Esophagus squamous epithelium (tissue), 5 donors: Measurements from ENCODE around the gene MAMSTR. TPM values are rescaled to one million over a fixed set of nuclear protein-coding genes. Genes with fewer than 3 reads are reported as not detected.
A peak's percentile ranks its signal among the peaks of the same experiment; 100 is the strongest.

Experiments used
- DNase-seq: peaks from one replicate; lab custom pipeline; 2025; lab: John Stamatoyannopoulos, UW
- H3K27ac ChIP-seq, 4 donors: fragments of 200-600 bp; sonication (generic); one replicate each; pipeline ENCODE4 v1.5.1; 2016 to 2019; ENCODE audit warnings: mild to moderate bottlenecking in 1 of 4
- H3K27me3 ChIP-seq, 4 donors: fragments of 200-600 bp; sonication (generic); 1 replicate in 3 of 4; 2 replicates in 1 of 4; pipeline versions ENCODE4 v1.5.1 to v1.6.0; 2017 to 2021; ENCODE audit warnings: antibody characterized with exemption in 1 of 4
- H3K36me3 ChIP-seq, 3 donors: fragments of 200-600 bp; sonication (generic); one replicate each; pipeline ENCODE4 v1.5.1; 2016 to 2019
- H3K4me1 ChIP-seq, 3 donors: fragments of 200-600 bp; sonication (generic); one replicate each; pipeline ENCODE4 v1.5.1; 2017 to 2019
- H3K4me3 ChIP-seq, 4 donors: fragments of 200-600 bp; sonication (generic); 1 replicate in 3 of 4; 2 replicates in 1 of 4; pipeline ENCODE4 v1.5.1; 2016 to 2019; ENCODE audit warnings: mild to moderate bottlenecking in 2 of 4, moderate library complexity in 1 of 4
- H3K9me3 ChIP-seq, 3 donors: fragments of 200-600 bp; sonication (generic); one replicate each; pipeline ENCODE4 v1.5.1; 2016 to 2019
- POLR2A ChIP-seq, 4 donors: fragments of 450-650 bp; IDR thresholded peaks; one replicate each; pipeline ENCODE4 v1.6.1; 2017; ENCODE audit warnings: antibody characterized with exemption in 4 of 4, mild to moderate bottlenecking in 4 of 4, moderate library complexity in 3 of 4
- WGBS, 2 donors: methylation state at CpG; one replicate each; pipeline ENCODE4 v1.1.5; 2018; 5-methylcytosine and 5-hydroxymethylcytosine counted together
- intact Hi-C: fragments of 100-400 bp; cut with DNase I; formaldehyde crosslinking; loops from one replicate; pipeline ENCODE4 v1.15.0; 2022
- total RNA-seq, 4 donors: library from RNA; depleted of rRNA; stranded (reverse); fragments of >200 nt; gene quantifications; one replicate each; pipeline ENCODE4 v1.1.0, GENCODE V29; 2016
- TF ChIP-seq, protein P1 (sequence below), 6 experiments: fragments of 450-650 bp in 4 of 6; fragments of 200-600 bp in 2 of 6; sonication (generic) in 2 of 6; IDR thresholded peaks; one replicate each; pipeline ENCODE4 v1.5.1; 2016 to 2019; ENCODE audit warnings: antibody characterized with exemption in 6 of 6, mild to moderate bottlenecking in 4 of 6, moderate library complexity in 4 of 6
- donor health status: DM: yes; HTN: yes; CAD: no.

The MAMSTR gene
- total RNA-seq, 4 donors from 2014 or later: 0.57 to 2.0 TPM; not detected in 2

DNA sequence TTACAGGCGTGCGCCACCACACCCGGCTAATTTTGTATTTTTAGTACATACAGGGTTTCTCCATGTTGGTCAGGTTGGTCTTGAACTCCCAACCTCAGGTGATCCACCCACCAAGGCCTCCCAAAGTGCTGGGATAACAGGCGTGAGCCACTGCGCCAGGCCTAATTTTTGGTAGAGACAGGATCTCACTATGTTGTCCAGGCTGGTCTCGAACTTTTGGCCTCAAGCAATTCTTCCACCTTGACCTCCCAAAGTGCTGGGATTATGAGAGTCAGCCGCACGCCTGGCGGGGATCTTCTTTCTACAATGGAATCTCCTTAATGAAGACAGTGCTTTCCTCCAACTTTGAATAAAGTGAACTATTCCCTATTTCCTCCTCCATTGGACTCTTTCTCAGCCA, 15.1 kb upstream of the MAMSTR start:
- WGBS, 2 donors: 92 to 93% methylated on average over 6 to 9 of the region's 9 CpGs
- no peak for TF ChIP-seq POLR2A (IDR thresholded peaks at IDR 0.05)
- TF ChIP-seq, protein P1, sequence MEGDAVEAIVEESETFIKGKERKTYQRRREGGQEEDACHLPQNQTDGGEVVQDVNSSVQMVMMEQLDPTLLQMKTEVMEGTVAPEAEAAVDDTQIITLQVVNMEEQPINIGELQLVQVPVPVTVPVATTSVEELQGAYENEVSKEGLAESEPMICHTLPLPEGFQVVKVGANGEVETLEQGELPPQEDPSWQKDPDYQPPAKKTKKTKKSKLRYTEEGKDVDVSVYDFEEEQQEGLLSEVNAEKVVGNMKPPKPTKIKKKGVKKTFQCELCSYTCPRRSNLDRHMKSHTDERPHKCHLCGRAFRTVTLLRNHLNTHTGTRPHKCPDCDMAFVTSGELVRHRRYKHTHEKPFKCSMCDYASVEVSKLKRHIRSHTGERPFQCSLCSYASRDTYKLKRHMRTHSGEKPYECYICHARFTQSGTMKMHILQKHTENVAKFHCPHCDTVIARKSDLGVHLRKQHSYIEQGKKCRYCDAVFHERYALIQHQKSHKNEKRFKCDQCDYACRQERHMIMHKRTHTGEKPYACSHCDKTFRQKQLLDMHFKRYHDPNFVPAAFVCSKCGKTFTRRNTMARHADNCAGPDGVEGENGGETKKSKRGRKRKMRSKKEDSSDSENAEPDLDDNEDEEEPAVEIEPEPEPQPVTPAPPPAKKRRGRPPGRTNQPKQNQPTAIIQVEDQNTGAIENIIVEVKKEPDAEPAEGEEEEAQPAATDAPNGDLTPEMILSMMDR (IDR thresholded peaks at IDR 0.05): no peak
- H3K36me3 ChIP-seq: no peaks in the 10 kb centered on the region
- no peaks in the 10 kb centered on the region for H3K27me3 ChIP-seq
- peak overlapping the region in 2 of 4 donors; percentile 34 to 42 for H3K4me3 ChIP-seq
- no peak for DNase-seq
- H3K4me1 ChIP-seq: peaks cover 7 to 36% (median 11%) of the 10 kb centered on the region in 3 donors
- H3K27ac ChIP-seq: peak overlapping the region in 1 of 4 donors; percentile 21
- intact Hi-C loops: no loop called here
- no peaks in the 10 kb centered on the region for H3K9me3 ChIP-seq

DNA sequence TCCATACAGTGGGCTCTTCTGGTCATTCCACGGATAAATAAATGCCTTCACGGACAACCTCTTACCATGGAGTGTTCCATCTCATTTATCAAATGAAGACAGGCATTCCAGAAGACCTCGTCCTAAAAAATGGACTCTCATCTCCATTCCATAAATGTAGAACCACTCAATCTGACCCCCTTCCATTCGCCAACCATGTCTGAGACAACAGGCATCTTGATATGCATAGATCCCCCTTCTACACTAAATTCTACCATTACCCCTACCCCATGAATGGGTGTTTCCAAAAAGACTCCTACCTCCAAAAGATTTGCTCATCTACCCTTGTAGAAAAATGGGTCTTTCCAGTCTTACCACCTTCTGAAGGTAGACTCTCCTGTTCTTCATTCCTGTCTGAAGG, 11.9 kb upstream of the MAMSTR start:
- WGBS, 2 donors: 82 to 90% methylated on average over 4 of the region's 4 CpGs

DNA sequence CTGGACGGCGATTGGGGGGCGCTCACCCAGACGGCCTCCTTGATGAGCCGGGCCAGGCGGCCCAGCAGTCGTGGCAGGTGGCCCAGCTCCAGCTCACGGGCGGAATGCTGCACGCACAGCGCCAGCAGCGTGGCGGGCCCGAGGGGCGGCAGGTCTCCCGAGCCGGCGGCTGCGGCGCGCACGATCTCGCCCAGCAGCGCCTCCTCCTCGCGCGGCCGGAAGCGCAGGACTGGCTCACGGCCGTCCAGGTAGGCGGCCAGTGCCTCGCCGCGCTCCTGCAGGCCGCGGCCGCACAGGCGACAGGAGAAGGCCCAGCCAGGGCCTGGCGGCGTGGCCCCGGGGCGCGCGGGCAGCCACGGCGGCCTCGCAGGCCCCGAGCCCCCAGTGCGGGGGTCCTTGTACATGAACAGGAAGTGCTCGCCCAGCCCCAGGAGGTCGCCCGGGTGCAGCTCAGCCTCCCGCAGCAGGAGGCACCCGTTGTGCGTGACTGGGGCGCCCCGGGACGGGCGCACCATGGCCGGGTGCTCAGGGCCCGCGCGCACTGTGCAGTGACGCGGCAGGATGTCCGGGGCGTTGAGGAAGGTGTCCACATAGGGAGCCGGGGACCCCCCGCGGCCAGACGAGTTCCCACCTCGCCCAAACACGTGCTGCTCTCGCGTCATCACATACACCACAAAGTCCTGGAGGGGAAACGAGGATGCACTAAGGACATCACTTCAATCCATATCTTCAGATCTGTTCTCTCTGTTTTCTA, 9.6 kb upstream of the MAMSTR start:
- peak overlapping the region in 3 of 4 donors; percentile 25 to 36 (median 27) for H3K4me3 ChIP-seq
- no peaks in the 10 kb centered on the region for H3K27me3 ChIP-seq
- intact Hi-C loops: no loop called here
- H3K36me3 ChIP-seq: peaks cover 0 to 4% (median 0%) of the 10 kb centered on the region in 3 donors
- H3K4me1 ChIP-seq: peaks cover 6 to 33% (median 7%) of the 10 kb centered on the region in 3 donors
- H3K9me3 ChIP-seq: no peaks in the 10 kb centered on the region
- no peak for DNase-seq
- TF ChIP-seq POLR2A (IDR thresholded peaks at IDR 0.05): no peak
- TF ChIP-seq, protein P1 (IDR thresholded peaks at IDR 0.05): peak in 1 of 6 experiments; percentile 43
- WGBS, 2 donors: 29 to 63% methylated on average over 9 to 34 of the region's 77 CpGs
- peak overlapping the region in 2 of 4 donors; percentile 54 to 72 for H3K27ac ChIP-seq

More for the DNA sequence above, 11.9 kb upstream of the MAMSTR start:
- H3K27ac ChIP-seq: no peak overlapping the region
- no peaks in the 10 kb centered on the region for H3K9me3 ChIP-seq
- H3K36me3 ChIP-seq: no peaks in the 10 kb centered on the region
- H3K27me3 ChIP-seq: no peaks in the 10 kb centered on the region
- no peak overlapping the region for H3K4me3 ChIP-seq
- DNase-seq: no peak
- TF ChIP-seq, protein P1 (IDR thresholded peaks at IDR 0.05): no peak
- TF ChIP-seq POLR2A (IDR thresholded peaks at IDR 0.05): no peak
- peaks cover 0 to 27% (median 6%) of the 10 kb centered on the region in 3 donors for H3K4me1 ChIP-seq
- intact Hi-C loops: no loop called here

DNA sequence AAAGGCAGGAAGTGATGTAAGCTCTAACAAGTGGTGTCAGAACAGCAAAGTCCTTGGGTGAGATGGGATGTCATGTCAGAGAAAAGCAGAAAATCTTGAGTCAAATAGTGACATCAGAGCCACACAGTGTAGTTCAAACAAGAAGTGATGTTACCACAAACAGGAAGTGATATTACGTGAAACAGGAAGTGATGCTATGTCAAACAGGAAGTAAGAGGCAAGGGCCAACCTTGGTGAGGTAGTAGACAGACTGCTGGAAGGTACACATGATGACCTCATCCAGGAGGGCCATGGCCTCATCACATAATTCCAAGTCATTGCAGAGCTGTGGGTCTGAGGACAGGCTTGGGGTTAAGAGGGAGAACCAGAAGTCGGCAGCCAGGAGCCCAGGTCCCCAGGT, 7.0 kb upstream of the MAMSTR start:
- Histone ChIP-seq H3K4me1 (peaks cover 6 to 34% (median 8%) of the 10 kb centered on the region in 3 donors), H3K27me3 (no peaks in the 10 kb centered on the region), H3K36me3 (peaks cover 0 to 6% (median 0%) of the 10 kb centered on the region in 3 donors), H3K9me3 (no peaks in the 10 kb centered on the region), H3K27ac (peak overlapping the region in 3 of 4 donors; percentile 1 to 78 (median 75)), H3K4me3 (no peak overlapping the region)
- intact Hi-C loops: no loop called here
- WGBS, 2 donors: 70 to 79% methylated on average over 2 of the region's 2 CpGs
- no peak for DNase-seq
- TF ChIP-seq POLR2A (IDR thresholded peaks at IDR 0.05): no peak
- TF ChIP-seq, protein P1 (IDR thresholded peaks at IDR 0.05): no peak
